GM12892 (cell line): ENCODE data around the gene TCF19.
"Not testable (repeated sequence)": the region's sequence is repeated elsewhere in the genome, so short reads cannot be mapped to it uniquely, and the experiment has no call there.

Source experiments
- DNase-seq: peaks from one replicate; pipeline ENCODE4 v3.0.0; 2011; ENCODE audit not compliant: insufficient read length
- FAIRE-seq: peaks from 2 replicates; lab custom pipeline; 2011; peaks lifted over from hg19 to GRCh38; lab: Jason Lieb, UNC
- POLR2A ChIP-seq: IDR thresholded peaks from 2 replicates; pipeline ENCODE4 v1.6.1; 2011; ENCODE audit warnings: low read depth, low read length, control low read depth
- POLR2AphosphoS5 ChIP-seq: IDR thresholded peaks from 2 replicates; pipeline ENCODE4 v1.6.1; 2011; ENCODE audit warnings: low read depth, low read length, control low read depth
- TAF1 ChIP-seq: IDR thresholded peaks from 2 replicates; pipeline ENCODE4 v1.6.1; 2011; ENCODE audit warnings: low read depth, mild to moderate bottlenecking, control low read depth, low read length, borderline replicate concordance

The TCF19 gene

GRCh38 chr6:31165986-31166385, 7.6 kb downstream of the TCF19 start:
- FAIRE-seq (no peak), DNase-seq (no peak)
- TF ChIP-seq POLR2A (no peak), TAF1 (no peak), POLR2AphosphoS5 (no peak)

- DNase-seq: no peak
- no peak for FAIRE-seq
- no peak for TF ChIP-seq POLR2AphosphoS5
- TF ChIP-seq POLR2A: no peak
- no peak for TF ChIP-seq TAF1
Measured at GRCh38 chr6:31168606-31169005, 10.2 kb downstream of the TCF19 start.

GRCh38 chr6:31169123-31169857, 10.9 kb downstream of the TCF19 start:
- TF ChIP-seq TAF1 (no peak), POLR2AphosphoS5 (no peak), POLR2A (no peak)
- DNase-seq: no peak
- no peak for FAIRE-seq

GRCh38 chr6:31169858-31170599, 11.6 kb downstream of the TCF19 start:
- not testable (repeated sequence) for FAIRE-seq, DNase-seq

GRCh38 chr6:31170600-31170881, 12.2 kb downstream of the TCF19 start, which contains the start of gene POU5F1:
POU5F1 (minus strand) TSS chr6:31170682; CDS start chr6:31170620, 62 bp downstream.
- DNase-seq (no peak), FAIRE-seq (no peak)
- TF ChIP-seq POLR2A (no peak), POLR2AphosphoS5 (no peak), TAF1 (no peak)

- TF ChIP-seq POLR2A: no peak
- TF ChIP-seq POLR2AphosphoS5: no peak
- no peak for TF ChIP-seq TAF1
- DNase-seq (no peak), FAIRE-seq (no peak)
Measured at GRCh38 chr6:31170987-31171671, 12.7 kb downstream of the TCF19 start.

- no peak for DNase-seq
- no peak for FAIRE-seq
- TF ChIP-seq POLR2AphosphoS5 (no peak), TAF1 (no peak), POLR2A (no peak)
Measured at GRCh38 chr6:31171931-31172905, 13.8 kb downstream of the TCF19 start.

GRCh38 chr6:31172973-31173384, 14.6 kb downstream of the TCF19 start:
- FAIRE-seq: no peak
- no peak for DNase-seq
- no peak for TF ChIP-seq TAF1
- no peak for TF ChIP-seq POLR2AphosphoS5
- no peak for TF ChIP-seq POLR2A

- FAIRE-seq (no peak), DNase-seq (no peak)
- no peak for TF ChIP-seq POLR2AphosphoS5
- TF ChIP-seq POLR2A: no peak
- TF ChIP-seq TAF1: no peak
Measured at GRCh38 chr6:31173406-31173805, 15.0 kb downstream of the TCF19 start.

GRCh38 chr6:31174378-31174777, 16.0 kb downstream of the TCF19 start:
- no peak for TF ChIP-seq POLR2AphosphoS5
- no peak for TF ChIP-seq TAF1
- no peak for TF ChIP-seq POLR2A
- no peak for FAIRE-seq
- DNase-seq: no peak

- DNase-seq (no peak), FAIRE-seq (no peak)
- no peak for TF ChIP-seq TAF1
- no peak for TF ChIP-seq POLR2A
- no peak for TF ChIP-seq POLR2AphosphoS5
Measured at GRCh38 chr6:31175971-31176370, 17.6 kb downstream of the TCF19 start.
